HepG2 (cell line): ENCODE data around the gene SORBS2. TPM values are rescaled to one million over a fixed set of nuclear protein-coding genes. Genes with fewer than 3 reads are reported as not detected.
A peak's percentile ranks its signal among the peaks of the same experiment; 100 is the strongest.

Source experiments
- CAMTA2 ChIP-seq: sonication (generic); formaldehyde crosslinking; IDR thresholded peaks from 2 replicates; pipeline ENCODE4 v1.4.0; 2020; ENCODE audit warnings: mild to moderate bottlenecking, missing genetic modification reagents, borderline replicate concordance
- CEBPG ChIP-seq: IDR thresholded peaks from 2 replicates; pipeline ENCODE4 v1.6.1; 2016
- DMTF1 ChIP-seq: sonication (generic); formaldehyde crosslinking; IDR thresholded peaks from 2 replicates; pipeline ENCODE4 v1.4.0; 2020; ENCODE audit warnings: mild to moderate bottlenecking, missing genetic modification reagents
- ELF1 ChIP-seq: sonication (generic); formaldehyde crosslinking; IDR thresholded peaks from 2 replicates; pipeline ENCODE4 v1.4.0; 2020; ENCODE audit warnings: missing genetic modification reagents
- FOXA3 ChIP-seq: IDR thresholded peaks from 2 replicates; pipeline ENCODE4 v1.6.1; 2016; ENCODE audit warnings: missing genetic modification reagents, missing compliant biosample characterization
- MTERF4 ChIP-seq: sonication (generic); formaldehyde crosslinking; IDR thresholded peaks from 2 replicates; pipeline ENCODE4 v1.8.0; 2023; ENCODE audit warnings: mild to moderate bottlenecking, missing genetic modification reagents
- NR2F6 ChIP-seq, 2 experiments: IDR thresholded peaks; 2 replicates each; pipeline ENCODE4 v1.6.1; 2016; ENCODE audit warnings: antibody characterized with exemption in 1 of 2, mild to moderate bottlenecking in 1 of 2
- PHB2 ChIP-seq: fragments of 450-650 bp; IDR thresholded peaks from 2 replicates; pipeline ENCODE4 v1.6.1; 2018; ENCODE audit not compliant: partially characterized antibody
- TARDBP ChIP-seq: sonication (generic); formaldehyde crosslinking; IDR thresholded peaks from 2 replicates; pipeline ENCODE4 v1.8.0; 2022; ENCODE audit warnings: mild to moderate bottlenecking, missing genetic modification reagents
- TCF7L2 ChIP-seq: IDR thresholded peaks from 2 replicates; pipeline ENCODE4 v1.6.1; 2011; ENCODE audit warnings: mild to moderate bottlenecking, low read depth, low read length, moderate library complexity
- ZNF232 ChIP-seq: sonication (generic); formaldehyde crosslinking; IDR thresholded peaks from 2 replicates; pipeline ENCODE4 v1.4.0; 2020; ENCODE audit warnings: missing genetic modification reagents, borderline replicate concordance
- ZNF234 ChIP-seq: sonication (generic); formaldehyde crosslinking; conservative IDR thresholded peaks from 2 replicates; pipeline ENCODE4 v1.5.1; 2020; ENCODE audit warnings: mild to moderate bottlenecking, missing genetic modification reagents
- ZNF275 ChIP-seq: sonication (generic); formaldehyde crosslinking; IDR thresholded peaks from 2 replicates; pipeline ENCODE4 v1.8.0; 2022; ENCODE audit warnings: missing genetic modification reagents, mild to moderate bottlenecking, inconsistent platforms, borderline replicate concordance
- ZNF557 ChIP-seq: sonication (generic); formaldehyde crosslinking; IDR thresholded peaks from 2 replicates; pipeline ENCODE4 v1.4.0; 2020; ENCODE audit warnings: missing genetic modification reagents
- ZNF710 ChIP-seq: sonication (generic); formaldehyde crosslinking; IDR thresholded peaks from 2 replicates; pipeline ENCODE4 v1.5.0; 2020; ENCODE audit warnings: mild to moderate bottlenecking, missing genetic modification reagents, borderline replicate concordance
- ZNF772 ChIP-seq: sonication (generic); formaldehyde crosslinking; IDR thresholded peaks from 2 replicates; pipeline ENCODE4 v1.5.0; 2020; ENCODE audit warnings: mild to moderate bottlenecking, missing genetic modification reagents
- ZNF788 ChIP-seq: sonication (generic); formaldehyde crosslinking; IDR thresholded peaks from 2 replicates; pipeline ENCODE4 v1.5.0; 2020; ENCODE audit warnings: mild to moderate bottlenecking, missing genetic modification reagents, borderline replicate concordance
- ZNF841 ChIP-seq: sonication (generic); formaldehyde crosslinking; IDR thresholded peaks from 2 replicates; pipeline ENCODE4 v1.8.1; 2023; ENCODE audit warnings: missing genetic modification reagents, borderline replicate concordance
- ZNF850 ChIP-seq: sonication (generic); formaldehyde crosslinking; conservative IDR thresholded peaks from 2 replicates; pipeline ENCODE4 v1.9.0; 2021; ENCODE audit warnings: mild to moderate bottlenecking, missing genetic modification reagents
- ZNF891 ChIP-seq: sonication (generic); formaldehyde crosslinking; IDR thresholded peaks from 2 replicates; pipeline ENCODE4 v1.5.0; 2020; ENCODE audit warnings: mild to moderate bottlenecking, missing genetic modification reagents
- ZSCAN25 ChIP-seq: sonication (generic); formaldehyde crosslinking; IDR thresholded peaks from 2 replicates; pipeline ENCODE4 v1.8.0; 2022; ENCODE audit warnings: mild to moderate bottlenecking, missing genetic modification reagents
- polyA plus RNA-seq, 8 experiments: library from polyadenylated mRNA; depleted of rRNA in 3 of 8; stranded (reverse) in 7 of 8; unstranded in 1 of 8; fragments of >200 nt; fragmentation: Illumina TruSeq in 4 of 8; extraction: Trizol in 4 of 8; gene quantifications; 2 replicates each; pipeline versions ENCODE4 v1.2.1 to v1.2.3, GENCODE V29; 2011 to 2016; ENCODE audit warnings: low read depth in 4 of 8, missing spikeins in 1 of 8, mixed read lengths in 1 of 8; ENCODE audit not compliant: insufficient read depth in 1 of 8
- total RNA-seq, 5 experiments: library from RNA; depleted of rRNA; stranded (reverse); fragments of >200 nt; fragmentation: Illumina TruSeq; extraction: Trizol; gene quantifications; 2 replicates each; pipeline ENCODE4 v1.2.3, GENCODE V29; 2016; ENCODE audit warnings: low read depth in 1 of 5
- TF ChIP-seq, protein P1 (sequence below): sonication (generic); formaldehyde crosslinking; IDR thresholded peaks from 2 replicates; pipeline ENCODE4 v1.5.0; 2020; ENCODE audit warnings: mild to moderate bottlenecking, missing genetic modification reagents

The SORBS2 gene
- total and polyA plus RNA-seq, 2 of the 13 experiments (the other 11 are each of a cell fraction or from before 2014, with no cell fraction given), result 25.0 to 80.5 TPM

GRCh38 chr4:185774131-185774653 lies 37.8 kb downstream of the SORBS2 start (continued):
- TF ChIP-seq PHB2, result no peak
- no peak for TF ChIP-seq ZNF772 (CRISPR knock-in tag)
- no peak for TF ChIP-seq ZNF557 (CRISPR knock-in tag)
- TF ChIP-seq, protein P1, sequence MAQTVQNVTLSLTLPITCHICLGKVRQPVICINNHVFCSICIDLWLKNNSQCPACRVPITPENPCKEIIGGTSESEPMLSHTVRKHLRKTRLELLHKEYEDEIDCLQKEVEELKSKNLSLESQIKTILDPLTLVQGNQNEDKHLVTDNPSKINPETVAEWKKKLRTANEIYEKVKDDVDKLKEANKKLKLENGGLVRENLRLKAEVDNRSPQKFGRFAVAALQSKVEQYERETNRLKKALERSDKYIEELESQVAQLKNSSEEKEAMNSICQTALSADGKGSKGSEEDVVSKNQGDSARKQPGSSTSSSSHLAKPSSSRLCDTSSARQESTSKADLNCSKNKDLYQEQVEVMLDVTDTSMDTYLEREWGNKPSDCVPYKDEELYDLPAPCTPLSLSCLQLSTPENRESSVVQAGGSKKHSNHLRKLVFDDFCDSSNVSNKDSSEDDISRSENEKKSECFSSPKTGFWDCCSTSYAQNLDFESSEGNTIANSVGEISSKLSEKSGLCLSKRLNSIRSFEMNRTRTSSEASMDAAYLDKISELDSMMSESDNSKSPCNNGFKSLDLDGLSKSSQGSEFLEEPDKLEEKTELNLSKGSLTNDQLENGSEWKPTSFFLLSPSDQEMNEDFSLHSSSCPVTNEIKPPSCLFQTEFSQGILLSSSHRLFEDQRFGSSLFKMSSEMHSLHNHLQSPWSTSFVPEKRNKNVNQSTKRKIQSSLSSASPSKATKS, result no peak
- TF ChIP-seq MTERF4, result no peak
- TF ChIP-seq DMTF1 (CRISPR knock-in tag), result no peak
- peak; percentile 79 for TF ChIP-seq FOXA3 (CRISPR knock-in tag)
- no peak for TF ChIP-seq CAMTA2 (CRISPR knock-in tag)
- TF ChIP-seq ZNF788, result 0 out of 2 replicates have a peak, but pooled peaks have one; percentile 23
- peak; percentile 49; the same call in 1 of the 2 replicates for TF ChIP-seq CEBPG (CRISPR knock-in tag)
- no peak for TF ChIP-seq ELF1 (CRISPR knock-in tag)
- no peak for TF ChIP-seq ZNF850 (CRISPR knock-in tag)
- peak; percentile 72 for TF ChIP-seq NR2F6 (IDR thresholded peaks at IDR 0.05)
- peak; percentile 64 for TF ChIP-seq NR2F6 (CRISPR knock-in tag; IDR thresholded peaks at IDR 0.05)
- TF ChIP-seq ZNF841 (CRISPR knock-in tag), result no peak
- TF ChIP-seq ZNF234, result no peak
- peak; percentile 62; the same call in 1 of the 2 replicates for TF ChIP-seq TARDBP
- TF ChIP-seq ZNF232 (CRISPR knock-in tag), result no peak
- TF ChIP-seq ZNF275, result no peak
- TF ChIP-seq ZNF710 (CRISPR knock-in tag), result peak; percentile 72; the same call in 1 of the 2 replicates
- 0 out of 2 replicates have a peak, but pooled peaks have one; percentile 58 for TF ChIP-seq TCF7L2
- TF ChIP-seq ZNF891, result no peak
- 0 out of 2 replicates have a peak, but pooled peaks have one; percentile 33 for TF ChIP-seq ZSCAN25 (CRISPR knock-in tag)
